PFSK-1 (cell line): ENCODE results near the gene TBXAS1.

ENCODE experiments used
- FOXP2 ChIP-seq: optimal IDR thresholded peaks from 2 replicates; pipeline ENCODE3; 2011; ENCODE audit warnings: borderline replicate concordance, control low read depth, inconsistent platforms; ENCODE audit not compliant: insufficient read depth; ENCODE audit errors: extremely low read length, extremely low read depth
- POLR2AphosphoS5 ChIP-seq: IDR thresholded peaks from 2 replicates; pipeline ENCODE4 v1.6.1; 2012; ENCODE audit warnings: low read depth, mild to moderate bottlenecking, control low read depth, low read length, moderate library complexity
- REST ChIP-seq, 2 experiments: IDR thresholded peaks; 2 replicates each; pipeline versions ENCODE4 v1.6.1 to v1.8.0; 2011 to 2012; ENCODE audit warnings: low read depth in 2 of 2, low read length in 2 of 2, control low read depth in 1 of 2, inconsistent platforms in 1 of 2, mild to moderate bottlenecking in 1 of 2, moderate library complexity in 1 of 2; ENCODE audit not compliant: insufficient read depth in 1 of 2
- SIN3A ChIP-seq: IDR thresholded peaks from 2 replicates; pipeline ENCODE4 v1.6.1; 2012; ENCODE audit warnings: mild to moderate bottlenecking, low read length, moderate library complexity, borderline replicate concordance; ENCODE audit not compliant: insufficient read depth
- TAF1 ChIP-seq: IDR thresholded peaks from 2 replicates; pipeline ENCODE4 v1.6.1; 2012; ENCODE audit warnings: low read length, control low read depth, borderline replicate concordance; ENCODE audit not compliant: insufficient read depth

The TBXAS1 gene

GRCh38 chr7:139941421-139941820, 112.4 kb downstream of the TBXAS1 start:
- TF ChIP-seq FOXP2 = no peak
- no peak for TF ChIP-seq REST (IDR thresholded peaks at IDR 0.05; ENCODE audit: insufficient read depth in 1 of 2, low read depth in 2 of 2, low read length in 2 of 2)

GRCh38 chr7:139941866-139942265, 112.8 kb downstream of the TBXAS1 start:
- TF ChIP-seq POLR2AphosphoS5 (no peak), FOXP2 (no peak), TAF1 (no peak), REST (IDR thresholded peaks at IDR 0.05; ENCODE audit: insufficient read depth in 1 of 2, low read depth in 2 of 2, low read length in 2 of 2) (no peak), SIN3A (no peak)

- no peak for TF ChIP-seq POLR2AphosphoS5
- no peak for TF ChIP-seq SIN3A
- no peak for TF ChIP-seq FOXP2
- no peak for TF ChIP-seq REST (IDR thresholded peaks at IDR 0.05; ENCODE audit: insufficient read depth in 1 of 2, low read depth in 2 of 2, low read length in 2 of 2)
- TF ChIP-seq TAF1 = no peak
Observed at GRCh38 chr7:139942636-139943035, 113.6 kb downstream of the TBXAS1 start.

- no peak for TF ChIP-seq POLR2AphosphoS5
- TF ChIP-seq FOXP2 = no peak
- no peak for TF ChIP-seq REST (IDR thresholded peaks at IDR 0.05; ENCODE audit: insufficient read depth in 1 of 2, low read depth in 2 of 2, low read length in 2 of 2)
- TF ChIP-seq SIN3A = no peak
- no peak for TF ChIP-seq TAF1
Observed at GRCh38 chr7:139943401-139943800, 114.3 kb downstream of the TBXAS1 start.

GRCh38 chr7:139944248-139944647, 115.2 kb downstream of the TBXAS1 start:
- TF ChIP-seq FOXP2 (no peak), POLR2AphosphoS5 (no peak), REST (IDR thresholded peaks at IDR 0.05; ENCODE audit: insufficient read depth in 1 of 2, low read depth in 2 of 2, low read length in 2 of 2) (no peak), SIN3A (no peak), TAF1 (no peak)
